ENCODE data around the gene FN3K.

FN3K gene

DNA sequence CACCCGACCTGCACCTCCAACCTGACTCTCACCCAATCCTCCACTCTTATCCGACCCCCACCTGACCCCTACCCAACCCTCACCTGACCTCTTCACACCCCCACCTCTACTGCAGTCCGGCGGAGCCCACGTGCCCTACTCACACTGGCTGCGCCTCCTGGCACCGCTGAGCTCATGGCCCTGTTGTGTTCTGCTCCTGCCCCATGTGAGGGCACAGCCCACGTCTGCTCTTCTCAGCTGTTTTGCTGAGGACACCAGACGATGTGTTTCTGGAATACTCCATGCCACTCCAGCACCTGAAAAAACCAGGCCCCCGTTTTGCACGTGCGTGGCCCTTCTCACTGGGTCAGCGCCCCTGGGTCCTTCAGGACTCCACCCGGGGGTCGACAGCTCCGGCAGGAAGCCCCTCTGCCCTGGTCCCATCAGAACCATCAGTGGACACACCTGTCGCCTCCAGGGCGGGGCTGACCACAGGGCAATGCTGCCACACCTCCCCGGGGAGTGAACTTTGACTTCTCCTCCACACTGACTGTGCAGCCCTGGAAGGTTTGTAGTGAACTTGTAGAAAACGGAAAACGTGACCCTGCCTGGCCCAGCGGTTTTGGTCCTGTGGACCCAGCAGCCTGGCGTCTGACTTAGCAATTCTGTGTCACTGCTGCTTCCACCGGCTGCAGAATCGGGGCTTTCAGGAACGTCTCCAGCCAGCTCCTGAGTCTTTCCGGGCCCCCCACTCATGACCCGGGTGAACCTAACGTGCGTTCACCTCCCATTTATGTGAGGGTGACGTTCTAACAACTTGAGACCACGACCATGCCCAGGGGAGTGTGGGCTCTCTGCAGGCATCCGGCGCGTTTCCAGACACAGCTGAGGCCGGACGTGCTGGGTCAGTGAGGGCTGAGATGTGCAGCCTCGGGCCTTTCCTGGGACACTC lies 31.2 kb upstream of the FN3K start:
- DNase-seq: no peak

DNA sequence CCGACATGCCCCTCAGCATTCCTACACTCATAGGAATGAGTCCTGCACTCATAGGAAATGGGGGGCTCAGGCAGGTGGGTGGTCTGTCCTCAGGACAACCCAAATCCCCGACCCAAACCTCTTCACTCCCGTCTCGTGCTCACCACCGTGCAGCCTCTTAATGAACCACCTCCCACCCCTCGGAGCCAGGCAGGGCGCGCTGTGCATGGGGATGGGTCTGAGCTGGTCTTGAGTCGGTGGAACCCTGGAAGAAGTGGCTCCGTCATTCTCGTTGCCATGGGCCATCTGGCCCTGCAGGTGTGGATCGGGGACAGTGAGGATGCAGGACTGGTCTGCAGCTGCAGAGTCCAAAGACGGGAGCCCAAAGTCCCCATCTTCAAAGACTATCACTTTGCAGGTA lies 30.5 kb upstream of the FN3K start:
- DNase-seq: no peak

DNA sequence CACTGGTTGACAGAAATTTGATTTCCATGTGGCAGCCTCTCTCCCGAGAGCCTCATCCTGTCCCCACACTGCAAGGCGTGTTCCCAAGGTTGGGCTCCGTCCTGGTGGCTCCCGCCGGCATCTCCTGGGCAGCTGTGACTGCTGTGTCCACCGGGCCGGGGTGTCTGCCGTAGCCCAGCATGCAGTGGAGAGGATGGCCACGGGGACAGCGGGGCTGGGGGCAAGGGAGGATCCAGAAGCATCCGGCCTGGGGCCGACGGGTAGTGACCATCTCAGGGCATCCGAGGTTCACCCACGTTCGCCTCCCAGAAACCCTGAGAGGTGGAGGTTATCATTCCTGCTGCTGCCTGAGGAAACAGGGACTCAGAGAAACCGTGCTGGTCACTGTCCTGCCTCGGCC lies 29.7 kb upstream of the FN3K start:
- no peak for DNase-seq

DNA sequence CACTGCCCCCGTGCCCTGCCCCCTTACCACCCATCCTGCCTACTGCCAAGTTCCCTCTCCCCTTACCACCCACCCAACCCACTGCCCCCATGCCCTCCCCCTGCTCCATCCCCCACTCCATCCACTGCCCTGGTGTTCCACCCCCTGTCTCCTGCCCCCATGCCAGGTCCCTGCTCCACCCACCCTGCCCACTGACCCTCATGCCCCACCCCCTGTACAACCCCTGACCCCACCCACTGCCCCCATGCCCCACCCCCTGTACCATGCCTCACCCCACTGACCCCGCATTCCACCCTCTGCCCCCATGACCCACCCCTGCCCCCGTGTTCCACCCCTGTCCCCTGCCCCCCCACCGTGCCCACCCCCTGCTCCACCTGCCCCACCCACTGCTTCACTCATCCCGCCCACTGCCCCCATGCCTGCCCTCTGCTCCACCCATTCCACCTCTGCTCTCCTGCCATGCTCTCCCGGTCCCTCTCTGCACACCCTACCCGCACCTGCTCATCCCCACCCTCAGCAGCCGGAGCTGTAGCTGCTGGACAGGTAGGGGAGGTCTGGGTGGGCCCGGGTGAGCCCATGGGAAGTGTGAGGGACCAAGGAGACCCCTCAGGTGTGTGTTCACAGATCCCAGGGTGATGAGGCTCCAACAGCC lies 26.3 kb upstream of the FN3K start:
- DNase-seq: no peak

DNA sequence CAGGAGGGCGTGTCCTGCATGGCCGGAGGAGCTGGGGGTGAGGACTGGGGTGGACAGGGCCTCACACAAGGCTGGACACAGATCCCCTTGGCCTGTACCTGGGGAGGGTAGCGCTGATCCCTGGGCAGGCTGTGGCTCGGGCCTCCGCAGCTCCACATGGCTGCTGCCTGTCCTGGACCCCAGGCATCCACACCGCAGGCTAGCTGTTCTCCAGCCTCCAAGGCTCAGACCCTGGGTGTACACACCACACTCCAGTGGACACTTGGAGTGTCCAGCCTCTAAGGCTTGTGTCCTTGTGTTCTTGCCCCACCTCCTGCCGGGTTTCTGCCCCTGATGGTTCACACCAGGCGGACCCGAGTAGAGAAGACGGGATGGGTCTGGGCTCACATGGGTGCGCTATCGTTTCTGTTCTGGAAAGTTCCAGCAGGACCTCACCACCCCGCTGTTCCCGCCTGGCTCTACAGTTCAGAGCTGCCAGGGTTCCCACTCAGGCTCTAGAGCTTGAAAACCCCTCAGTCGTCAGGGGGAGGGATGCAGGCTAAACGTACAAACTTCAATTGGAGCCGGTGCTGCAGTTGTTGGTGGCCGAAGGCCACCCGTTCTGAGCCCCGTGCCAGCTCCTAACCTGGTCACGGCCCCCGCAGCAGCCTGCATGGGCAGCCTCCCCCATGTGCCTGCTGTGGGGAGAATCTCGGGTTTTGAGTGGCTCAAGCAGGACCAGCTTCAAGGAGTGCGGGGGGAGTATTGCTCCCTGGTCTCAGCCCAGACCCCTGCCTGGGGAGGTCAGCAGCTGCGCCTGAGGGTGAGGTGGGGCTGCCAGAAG lies 25.5 kb upstream of the FN3K start:
- no peak for DNase-seq

GRCh38 chr17:82710499-82711232 lies 24.7 kb upstream of the FN3K start:
- no peak for DNase-seq

- no peak for DNase-seq
Measured at GRCh38 chr17:82713071-82713723, 22.2 kb upstream of the FN3K start.

DNA sequence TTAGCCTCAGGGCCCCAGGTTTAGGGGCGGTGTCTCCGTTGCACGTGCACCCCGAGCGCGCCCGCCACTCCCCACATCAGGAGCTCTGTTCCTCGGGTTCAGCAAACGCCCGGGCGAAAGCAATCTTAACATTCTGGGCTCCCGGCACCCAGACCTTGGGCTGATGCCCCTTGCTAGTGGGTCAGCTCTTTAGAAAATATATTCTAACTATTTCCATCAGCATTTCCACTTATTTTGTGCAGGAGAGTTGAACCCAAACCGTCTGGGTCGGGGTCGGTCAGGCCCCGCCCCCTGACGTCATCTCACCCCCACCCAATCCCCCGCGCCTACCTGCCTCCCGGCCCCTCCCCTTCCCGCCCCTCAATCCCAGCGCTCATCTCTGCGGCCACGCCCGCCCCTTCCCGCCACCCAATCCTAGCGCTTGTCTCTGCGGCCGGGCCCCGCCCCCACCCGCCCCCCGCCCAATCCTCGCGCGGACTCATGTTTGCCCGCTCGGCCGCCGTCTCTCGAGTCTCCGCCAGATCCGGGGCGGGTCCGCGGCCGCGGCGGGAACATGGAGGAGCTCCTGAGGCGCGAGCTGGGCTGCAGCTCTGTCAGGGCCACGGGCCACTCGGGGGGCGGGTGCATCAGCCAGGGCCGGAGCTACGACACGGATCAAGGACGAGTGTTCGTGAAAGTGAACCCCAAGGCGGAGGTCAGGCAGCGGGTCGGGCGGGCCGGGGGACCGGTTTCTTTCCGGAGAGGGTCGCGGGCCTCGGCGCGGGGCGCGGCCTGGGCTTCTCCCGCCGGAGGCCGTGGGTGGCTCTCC lies 19.0 kb upstream of the FN3K start, which contains the start of gene FN3KRP:
TSS of gene FN3KRP (plus strand) at position 504 of the 808 bp plus-strand sequence. CDS start at position 554, 50 bp downstream.
- DNase-seq: peak; percentile 94

GRCh38 chr17:82718986-82719685 lies 16.3 kb upstream of the FN3K start:
- DNase-seq: no peak

GRCh38 chr17:82720204-82720603 lies 15.2 kb upstream of the FN3K start:
- DNase-seq: no peak

- no peak for DNase-seq
Measured at GRCh38 chr17:82722341-82723013, 12.9 kb upstream of the FN3K start.

GRCh38 chr17:82723169-82723807 lies 12.1 kb upstream of the FN3K start:
- DNase-seq: no peak

GRCh38 chr17:82726427-82726826 lies 9.0 kb upstream of the FN3K start:
- DNase-seq: no peak

GRCh38 chr17:82729479-82730260 lies 5.7 kb upstream of the FN3K start:
- DNase-seq: no peak

GRCh38 chr17:82732118-82732743 lies 3.2 kb upstream of the FN3K start:
- no peak for DNase-seq

GRCh38 chr17:82736511-82737185 lies 1.2 kb downstream of the FN3K start:
- DNase-seq: no peak
